Endodermal cell (in vitro differentiated cells): ENCODE data around the gene IFT80. TPM values are rescaled to one million over a fixed set of nuclear protein-coding genes. Genes with fewer than 3 reads are reported as not detected.

Experiments
- DNase-seq: peaks from one replicate; pipeline ENCODE4 v3.0.0-alpha.2; 2017
- H3K27ac ChIP-seq: 2 replicates; pipeline ENCODE4 v1.5.1; 2013; ENCODE audit warnings: mild to moderate bottlenecking, low read depth, low read length, moderate library complexity
- H3K27me3 ChIP-seq: 2 replicates; pipeline ENCODE4 v1.6.1; 2013; ENCODE audit warnings: mild to moderate bottlenecking, low read length, moderate library complexity; ENCODE audit not compliant: insufficient read depth, control insufficient read depth, poor library complexity, severe bottlenecking
- H3K36me3 ChIP-seq: 2 replicates; pipeline ENCODE4 v1.7.0; 2013; ENCODE audit warnings: mild to moderate bottlenecking, low read length, moderate library complexity; ENCODE audit not compliant: control insufficient read depth, insufficient read depth
- H3K4me1 ChIP-seq: one replicate; pipeline ENCODE4 v1.7.0; 2013; ENCODE audit warnings: low read length; ENCODE audit not compliant: control insufficient read depth, insufficient read depth
- H3K4me3 ChIP-seq: 2 replicates; pipeline ENCODE4 v1.5.1; 2013; ENCODE audit warnings: mild to moderate bottlenecking, low read length, moderate library complexity
- H3K9ac ChIP-seq: 2 replicates; pipeline ENCODE4 v1.6.1; 2013; ENCODE audit warnings: mild to moderate bottlenecking, low read length, moderate library complexity; ENCODE audit not compliant: poor library complexity, severe bottlenecking; ENCODE audit errors: extremely low read depth
- H3K9me3 ChIP-seq: 2 replicates; pipeline ENCODE4 v1.6.1; 2013; ENCODE audit warnings: mild to moderate bottlenecking, low read length, moderate library complexity; ENCODE audit not compliant: control insufficient read depth
- H3K27ac Mint-ChIP-seq: 2 replicates; pipeline ENCODE4 v1.8.0; 2020; ENCODE audit warnings: mixed read lengths
- H3K27me3 Mint-ChIP-seq: 2 replicates; pipeline ENCODE4 v1.8.0; 2021; ENCODE audit warnings: mild to moderate bottlenecking, mixed read lengths; ENCODE audit not compliant: insufficient read depth
- H3K36me3 Mint-ChIP-seq: 2 replicates; pipeline ENCODE4 v1.8.0; 2020; ENCODE audit warnings: low read depth, mixed read lengths
- H3K4me1 Mint-ChIP-seq: 2 replicates; pipeline ENCODE4 v1.8.0; 2020; ENCODE audit warnings: mixed read lengths
- H3K4me3 Mint-ChIP-seq: 2 replicates; pipeline ENCODE4 v1.8.0; 2020; ENCODE audit warnings: mild to moderate bottlenecking, moderate library complexity, mixed read lengths
- H3K9me3 Mint-ChIP-seq: 2 replicates; pipeline ENCODE4 v1.8.0; 2020; ENCODE audit warnings: mild to moderate bottlenecking, mixed read lengths
- WGBS, 2 experiments: methylation state at CpG; one replicate each; pipeline versions ENCODE4 v1.1.5 to v1.1.7; 2013; ENCODE audit warnings: missing lambda C conversion rate in 2 of 2, mixed read lengths in 1 of 2; ENCODE audit not compliant: insufficient coverage in 1 of 2, insufficient read length in 1 of 2; 5-methylcytosine and 5-hydroxymethylcytosine counted together
- long read RNA-seq, 4 experiments: library from polyadenylated mRNA in 2 of 4; library from RNA in 1 of 4; library from capped mRNA in 1 of 4; stranded (forward) in 3 of 4; unstranded in 1 of 4; transcript quantifications; one replicate each; pipeline ENCODE4 v2.0.0, GENCODE V29; 2020 to 2021; ENCODE audit warnings: inconsistent platforms in 1 of 4
- polyA plus RNA-seq, 2 experiments: library from polyadenylated mRNA; stranded (reverse); fragments of 50-300 nt; gene quantifications; one replicate each; pipeline ENCODE4 v1.2.3, GENCODE V29; 2013
- total RNA-seq, 2 donors: library from RNA; stranded (reverse); fragmentation: NEBNext Ultra II Directional in 1 of 2; extraction: Animal tissue kit (Norgen Biotek cat#: 25700) in 1 of 2; gene quantifications; 2 replicates in 1 of 2; 3 replicates in 1 of 2; pipeline ENCODE4 v1.2.1, GENCODE V29; 2021
- TF ChIP-seq, protein P1 (sequence below): fragments of 200-600 bp; sonication (generic); conservative IDR thresholded peaks from 2 replicates; pipeline ENCODE4 v1.5.0; 2021; ENCODE audit warnings: antibody characterized with exemption, mild to moderate bottlenecking

IFT80 gene
- total RNA-seq = 10 to 100 TPM; 35.0 to 40.6 TPM
- polyA plus RNA-seq (2013, experiment 1 of 2) = 39.7 TPM
- 39.5 TPM for polyA plus RNA-seq (2013, experiment 2 of 2)
- long read RNA-seq, experiment 1, full-length matches to known transcripts = 2 of 10 reads
- long read RNA-seq, experiment 1, partial matches to known transcripts = 2 of 10 reads
- long read RNA-seq, experiment 1, other reads (novel, unspliced or antisense) = 6 of 10 reads
- long read RNA-seq, experiment 2, full-length matches to known transcripts = 21 of 37 reads
- long read RNA-seq, experiment 2, partial matches to known transcripts = 4 of 37 reads
- long read RNA-seq, experiment 2, other reads (novel, unspliced or antisense) = 12 of 37 reads
- long read RNA-seq, experiment 3, full-length matches to known transcripts = 39 of 91 reads
- long read RNA-seq, experiment 3, partial matches to known transcripts = 13 of 91 reads
- long read RNA-seq, experiment 3, other reads (novel, unspliced or antisense) = 39 of 91 reads
- long read RNA-seq, experiment 4, full-length matches to known transcripts = 5 of 18 reads
- long read RNA-seq, experiment 4, partial matches to known transcripts = 0 of 18 reads
- long read RNA-seq, experiment 4, other reads (novel, unspliced or antisense) = 13 of 18 reads

DNA sequence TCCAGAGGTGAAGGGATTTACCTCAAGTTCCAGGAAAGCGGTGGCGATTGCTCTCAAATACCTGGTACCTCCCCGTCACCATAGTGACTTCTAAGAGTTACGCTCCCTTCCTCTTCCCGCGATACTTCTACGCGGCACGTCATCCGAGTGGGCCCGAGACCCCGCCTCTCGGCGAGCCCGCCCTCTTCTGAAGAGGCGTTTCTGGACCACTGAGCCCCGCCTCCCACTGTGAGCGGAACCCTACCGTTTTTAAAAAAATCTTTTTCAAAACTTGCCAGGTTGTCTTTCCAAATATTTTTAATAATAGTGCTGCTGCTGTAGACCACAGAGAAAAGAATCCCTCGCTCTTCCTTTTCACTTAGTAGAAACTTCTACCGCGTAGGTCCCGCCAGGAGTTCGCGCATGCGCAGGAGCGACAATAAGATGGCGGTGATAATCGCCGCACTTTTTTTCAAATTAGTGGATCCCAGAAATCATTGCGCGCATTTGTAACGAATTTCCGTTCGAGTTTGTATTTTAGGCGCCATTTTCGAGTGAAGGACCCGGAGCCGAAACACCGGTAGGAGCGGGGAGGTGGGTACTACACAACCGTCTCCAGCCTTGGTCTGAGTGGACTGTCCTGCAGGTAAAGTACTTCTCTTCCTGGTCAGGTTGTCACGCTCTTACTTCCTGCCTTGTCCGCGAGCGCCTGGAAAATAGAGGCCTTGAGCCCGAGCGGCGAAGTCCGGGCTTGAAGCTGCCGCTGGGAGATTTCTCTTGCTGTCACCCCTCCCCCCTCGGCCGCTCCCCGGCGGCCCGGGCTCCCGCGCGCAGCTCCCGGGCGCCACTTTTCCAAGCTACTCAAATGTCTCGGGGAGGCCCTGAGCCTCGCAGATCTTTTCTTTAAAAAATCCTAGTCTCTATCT is at the start of gene IFT80, which contains the start of gene SMC4:
Gene IFT80, minus strand, starts transcription at position 101 of the 905 bp plus-strand sequence. CDS start 14,625 bp downstream, outside the sequence.
Gene SMC4, plus strand, starts transcription at position 526 of the 905 bp plus-strand sequence. CDS start 1,177 bp downstream, outside the sequence.
- Mint-ChIP-seq H3K4me1 (peaks cover 50% of the 10 kb centered on the region), H3K27ac (peak within 1 kb of the TSS; percentile 99), H3K36me3 (peaks cover 7% of the 10 kb centered on the region), H3K27me3 (peaks cover 2% of the 10 kb centered on the region), H3K9me3 (no peaks in the 10 kb centered on the region), H3K4me3 (peak within 1 kb of the TSS; percentile 94)
- Histone ChIP-seq H3K4me3 (peak within 1 kb of the TSS; percentile 97), H3K27me3 (no peaks in the 10 kb centered on the region), H3K4me1 (no peaks in the 10 kb centered on the region), H3K36me3 (peaks cover 3% of the 10 kb centered on the region), H3K9me3 (no peaks in the 10 kb centered on the region), H3K27ac (peak within 1 kb of the TSS; percentile 94), H3K9ac (peak within 1 kb of the TSS; percentile 95)
- TF ChIP-seq, protein P1, sequence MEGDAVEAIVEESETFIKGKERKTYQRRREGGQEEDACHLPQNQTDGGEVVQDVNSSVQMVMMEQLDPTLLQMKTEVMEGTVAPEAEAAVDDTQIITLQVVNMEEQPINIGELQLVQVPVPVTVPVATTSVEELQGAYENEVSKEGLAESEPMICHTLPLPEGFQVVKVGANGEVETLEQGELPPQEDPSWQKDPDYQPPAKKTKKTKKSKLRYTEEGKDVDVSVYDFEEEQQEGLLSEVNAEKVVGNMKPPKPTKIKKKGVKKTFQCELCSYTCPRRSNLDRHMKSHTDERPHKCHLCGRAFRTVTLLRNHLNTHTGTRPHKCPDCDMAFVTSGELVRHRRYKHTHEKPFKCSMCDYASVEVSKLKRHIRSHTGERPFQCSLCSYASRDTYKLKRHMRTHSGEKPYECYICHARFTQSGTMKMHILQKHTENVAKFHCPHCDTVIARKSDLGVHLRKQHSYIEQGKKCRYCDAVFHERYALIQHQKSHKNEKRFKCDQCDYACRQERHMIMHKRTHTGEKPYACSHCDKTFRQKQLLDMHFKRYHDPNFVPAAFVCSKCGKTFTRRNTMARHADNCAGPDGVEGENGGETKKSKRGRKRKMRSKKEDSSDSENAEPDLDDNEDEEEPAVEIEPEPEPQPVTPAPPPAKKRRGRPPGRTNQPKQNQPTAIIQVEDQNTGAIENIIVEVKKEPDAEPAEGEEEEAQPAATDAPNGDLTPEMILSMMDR = no peak
- WGBS, 2 experiments = 0% methylated on average over 28 to 63 of the region's 63 CpGs
- DNase-seq = peak; percentile 98

DNA sequence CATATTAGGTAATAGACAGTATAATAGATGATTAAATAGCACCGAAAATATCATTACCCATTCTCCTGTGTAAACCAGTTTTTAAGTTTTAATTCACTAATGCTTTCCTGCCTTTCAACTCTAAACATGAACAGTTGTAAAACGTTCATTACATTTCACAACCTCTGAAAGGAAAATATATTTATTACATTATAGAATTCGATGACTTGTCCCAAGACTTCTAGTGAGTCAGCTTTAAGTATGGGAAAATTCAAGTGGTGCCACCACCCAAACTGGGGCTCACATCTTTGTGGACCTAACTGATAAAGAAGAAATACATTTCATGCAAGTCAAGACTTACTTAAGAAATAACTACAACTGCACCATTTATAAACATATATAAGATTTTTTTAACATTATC is 48.5 kb upstream of the IFT80 start:
- Histone ChIP-seq H3K4me3 (peak overlapping the region; percentile 100), H3K9me3 (peaks cover 31% of the 10 kb centered on the region), H3K36me3 (peaks cover 49% of the 10 kb centered on the region), H3K27me3 (peaks cover 8% of the 10 kb centered on the region), H3K4me1 (no peaks in the 10 kb centered on the region), H3K27ac (no peak overlapping the region), H3K9ac (peak overlapping the region; percentile 84)
- Mint-ChIP-seq H3K9me3 (peaks cover 13% of the 10 kb centered on the region), H3K36me3 (peaks cover 39% of the 10 kb centered on the region), H3K27me3 (peaks cover 19% of the 10 kb centered on the region), H3K27ac (no peak overlapping the region), H3K4me3 (peak overlapping the region; percentile 97), H3K4me1 (peaks cover 6% of the 10 kb centered on the region)
- TF ChIP-seq, protein P1 = no peak
- 89% methylated on average over 3 of the region's 3 CpGs; no CpG with 5 or more reads in 1 of the 2 experiments for WGBS, 2 experiments
- DNase-seq = no peak

DNA sequence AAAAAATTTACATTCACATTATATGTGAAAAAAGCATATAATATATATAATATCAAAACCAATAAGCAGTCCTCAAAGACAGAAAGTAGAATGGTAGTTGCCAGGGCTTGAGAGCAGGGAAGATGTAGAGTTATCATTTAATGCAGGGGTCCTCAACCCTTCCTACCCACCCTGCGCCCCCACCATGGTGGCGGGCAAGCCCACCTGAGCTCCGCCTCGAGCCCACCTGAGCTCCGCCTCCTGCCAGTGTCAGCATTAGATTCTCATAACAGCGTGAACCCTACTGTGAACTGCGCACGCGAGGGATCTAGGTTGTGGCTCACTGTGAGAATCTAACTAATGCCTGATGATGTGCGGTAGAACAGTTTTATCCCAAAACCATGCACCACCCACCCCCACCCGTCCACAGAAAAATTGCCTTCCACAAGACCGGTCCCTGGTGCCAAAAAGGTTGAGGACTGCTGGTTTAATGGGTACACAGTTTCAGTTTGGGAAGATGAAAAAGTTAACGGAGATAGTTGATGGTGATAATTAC is 47.6 kb upstream of the IFT80 start:
- DNase-seq = no peak
- Histone ChIP-seq H3K9ac (no peak overlapping the region), H3K36me3 (peaks cover 57% of the 10 kb centered on the region), H3K4me1 (no peaks in the 10 kb centered on the region), H3K9me3 (peaks cover 31% of the 10 kb centered on the region), H3K4me3 (peak overlapping the region; percentile 100), H3K27me3 (peaks cover 8% of the 10 kb centered on the region), H3K27ac (no peak overlapping the region)
- H3K27ac Mint-ChIP-seq = no peak overlapping the region
- peaks cover 6% of the 10 kb centered on the region for H3K4me1 Mint-ChIP-seq
- TF ChIP-seq, protein P1 = no peak
- H3K4me3 Mint-ChIP-seq = no peak overlapping the region
- H3K27me3 Mint-ChIP-seq = peaks cover 13% of the 10 kb centered on the region
- WGBS, 2 experiments = 98% methylated on average over 5 to 12 of the region's 13 CpGs
- peaks cover 47% of the 10 kb centered on the region for H3K36me3 Mint-ChIP-seq
- peaks cover 13% of the 10 kb centered on the region for H3K9me3 Mint-ChIP-seq
